GM18507 (cell line): Measurements from ENCODE around the gene C16orf89.
A peak's percentile ranks its signal among the peaks of the same experiment; 100 is the strongest.
"Not testable (repeated sequence)": the region's sequence is repeated elsewhere in the genome, so short reads cannot be mapped to it uniquely, and the experiment has no call there.

Experiments
- DNase-seq: peaks from one replicate; pipeline ENCODE4 v3.0.0; 2011; ENCODE audit warnings: low read depth; ENCODE audit not compliant: insufficient read length; ENCODE audit errors: extremely low spot score
- FAIRE-seq: peaks from 2 replicates; lab custom pipeline; 2011; peaks lifted over from hg19 to GRCh38; lab: Jason Lieb, UNC

C16orf89 gene

DNA sequence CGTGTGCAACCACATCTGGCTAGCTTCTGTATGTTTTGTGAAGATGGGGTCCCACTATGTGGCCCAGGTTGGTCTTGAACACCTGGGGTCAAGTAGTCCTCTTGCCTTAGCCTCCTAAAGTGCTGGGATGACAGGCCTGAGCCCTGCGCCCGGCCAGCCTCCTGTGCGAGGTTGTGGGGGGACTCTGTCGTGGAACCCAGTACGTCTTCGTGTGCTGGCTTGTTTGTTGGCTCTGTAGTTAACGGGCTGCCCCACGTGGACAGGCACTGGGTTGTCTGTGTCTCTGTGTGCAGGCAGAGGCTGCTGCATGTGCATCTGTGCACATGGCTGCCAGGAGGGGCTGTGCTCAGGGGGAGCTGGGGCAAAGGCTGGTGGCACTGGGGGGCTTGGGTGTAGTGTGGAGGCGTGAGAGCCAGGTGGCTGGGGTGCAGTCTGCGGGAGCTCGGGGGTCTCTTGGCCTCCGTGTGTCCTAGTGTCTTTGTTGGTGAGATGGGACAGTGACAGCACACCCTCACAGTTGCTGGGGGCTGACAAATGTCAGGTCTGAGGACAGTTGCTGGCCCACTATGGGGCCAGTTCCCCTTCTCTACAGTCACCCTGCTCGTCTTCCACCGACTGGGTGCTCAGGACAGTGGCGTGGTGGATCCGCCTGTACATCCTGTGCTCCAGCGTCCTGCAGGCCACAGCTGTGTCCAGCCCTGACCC is 22.5 kb upstream of the C16orf89 start:
- FAIRE-seq = not testable (repeated sequence)

DNA sequence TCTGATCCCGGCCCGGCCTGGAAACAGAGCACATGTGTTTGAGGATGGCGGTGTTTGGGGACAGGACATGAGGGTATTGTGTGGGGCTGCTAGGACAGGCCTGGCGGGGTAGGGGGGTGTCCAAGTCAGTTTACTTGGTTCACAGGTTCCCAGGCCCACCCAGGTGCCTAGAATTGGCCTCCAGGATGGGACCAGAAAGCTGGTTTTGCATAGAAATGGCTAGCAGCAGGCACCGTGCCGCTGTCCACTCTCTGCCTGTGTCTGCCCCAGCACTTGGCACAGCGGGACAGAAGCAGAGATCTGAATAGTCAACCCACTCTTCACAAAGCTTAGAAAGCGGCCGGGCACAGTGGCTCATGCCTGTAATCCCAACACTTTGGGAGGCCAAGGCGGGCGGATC is 20.0 kb upstream of the C16orf89 start:
- not testable (repeated sequence) for DNase-seq, FAIRE-seq

More for the DNA sequence above, 22.5 kb upstream of the C16orf89 start:
- DNase-seq = not testable (repeated sequence)

DNA sequence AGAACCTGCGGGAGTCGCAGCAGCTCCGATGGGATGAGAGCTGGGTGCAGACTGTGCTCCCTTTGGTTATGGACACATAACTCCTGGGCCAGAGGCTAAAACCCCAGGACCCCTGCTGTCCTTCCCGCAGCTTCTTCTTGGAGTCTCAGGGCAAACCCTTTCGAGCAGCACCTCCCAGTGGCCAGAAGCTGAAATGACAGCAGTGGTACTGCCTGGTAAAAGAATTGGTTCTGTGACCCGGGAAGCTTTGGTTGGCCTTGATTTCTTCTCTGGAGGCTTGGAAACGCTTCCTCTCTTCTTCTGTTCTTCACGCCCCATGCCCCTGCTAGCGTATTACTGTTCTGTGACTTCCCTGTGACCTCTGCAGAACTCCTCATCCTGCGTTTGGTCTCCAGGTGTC is 19.0 kb upstream of the C16orf89 start:
- not testable (repeated sequence) for FAIRE-seq, DNase-seq

DNA sequence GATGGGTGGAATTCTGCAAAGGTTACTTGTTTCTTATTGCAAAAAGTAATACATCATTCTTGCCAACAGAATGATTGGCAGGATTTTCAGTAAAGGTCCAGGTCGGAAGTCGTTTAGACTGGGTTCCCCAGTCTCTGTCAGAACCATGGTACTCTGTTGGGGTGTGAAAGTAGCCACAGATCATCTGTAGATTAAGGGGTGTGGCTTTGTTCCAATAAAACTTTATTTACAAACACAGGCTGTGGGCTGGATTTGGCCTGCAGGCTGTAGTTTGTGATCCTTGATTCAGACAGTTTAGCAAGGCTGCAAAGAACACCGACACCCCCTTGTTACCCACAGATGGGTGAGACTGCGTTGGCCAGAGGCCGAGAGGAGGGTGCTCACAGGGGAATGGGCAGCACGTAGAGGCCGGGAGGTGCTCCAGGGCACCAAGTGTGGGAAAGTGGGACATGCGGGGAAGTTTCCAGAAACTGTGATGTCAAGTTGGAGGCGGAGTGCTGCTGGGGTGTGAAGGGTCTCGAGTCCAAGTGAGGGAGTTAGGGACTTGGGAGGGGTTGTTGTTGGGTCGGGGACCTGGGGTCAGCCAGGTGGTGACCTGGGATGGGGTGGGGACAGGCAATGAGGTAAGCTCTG is 18.5 kb upstream of the C16orf89 start:
- FAIRE-seq, DNase-seq: not testable (repeated sequence)

DNA sequence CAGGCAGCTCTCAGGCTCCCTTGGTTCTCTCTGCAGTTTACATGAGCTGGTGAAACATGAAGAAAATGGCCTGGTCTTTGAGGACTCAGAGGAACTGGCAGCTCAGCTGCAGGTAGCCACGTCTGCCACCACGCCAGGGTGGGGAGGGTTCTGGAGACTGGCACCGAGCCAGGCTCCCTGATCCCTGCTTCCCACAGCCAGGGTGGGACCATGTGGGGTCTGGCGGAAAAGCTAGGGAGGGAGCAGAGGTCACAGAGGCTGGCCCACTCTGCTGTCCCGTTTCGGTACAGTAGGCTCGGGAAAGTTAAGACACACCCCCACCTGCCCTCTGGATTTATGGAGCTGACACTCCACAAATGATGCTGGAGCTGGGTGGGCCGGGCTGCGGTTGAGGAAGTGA is 17.9 kb upstream of the C16orf89 start:
- FAIRE-seq, DNase-seq: not testable (repeated sequence)

DNA sequence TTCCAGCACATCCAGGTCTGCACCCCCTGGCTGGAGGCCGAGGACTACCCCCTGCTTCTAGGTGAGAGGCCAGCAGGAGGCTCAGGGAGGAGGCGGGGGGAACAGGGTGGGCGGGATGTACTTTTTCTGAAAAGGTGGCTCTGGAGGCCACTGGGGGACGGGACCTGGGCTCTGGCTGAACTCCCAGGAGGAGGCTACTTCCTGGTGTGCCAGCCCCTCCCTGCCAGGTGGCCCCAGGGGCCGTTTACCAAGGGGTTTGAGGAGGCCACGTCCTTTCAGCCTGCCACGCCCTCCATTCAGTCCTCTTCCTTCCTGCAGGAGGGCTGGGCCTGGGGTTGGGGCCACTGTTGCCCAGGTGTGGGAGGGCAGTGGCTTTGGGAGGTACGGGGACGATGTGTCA is 15.2 kb upstream of the C16orf89 start:
- not testable (repeated sequence) for FAIRE-seq

DNA sequence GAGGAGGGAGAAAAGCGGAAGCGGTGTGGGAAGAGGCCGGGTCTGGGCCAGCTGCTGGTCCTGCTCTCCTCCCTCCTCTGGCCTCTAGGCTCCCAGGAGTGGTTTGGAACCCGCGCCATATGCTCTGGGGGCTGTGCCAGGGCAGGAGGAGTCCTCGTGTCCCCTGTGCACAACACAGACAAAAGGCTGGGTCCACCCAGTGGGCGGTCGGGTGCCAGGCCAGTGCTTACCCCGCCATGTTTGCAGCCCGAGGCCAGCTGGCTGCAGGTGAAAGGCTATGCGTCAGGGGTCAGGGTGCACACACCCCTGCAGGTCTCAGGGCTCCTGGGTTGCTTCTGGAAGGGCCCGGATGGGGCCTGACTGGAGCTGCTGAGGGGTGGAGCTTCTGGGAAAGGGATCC is 14.7 kb upstream of the C16orf89 start:
- not testable (repeated sequence) for DNase-seq, FAIRE-seq

More for the DNA sequence above, 15.2 kb upstream of the C16orf89 start:
- DNase-seq = not testable (repeated sequence)

DNA sequence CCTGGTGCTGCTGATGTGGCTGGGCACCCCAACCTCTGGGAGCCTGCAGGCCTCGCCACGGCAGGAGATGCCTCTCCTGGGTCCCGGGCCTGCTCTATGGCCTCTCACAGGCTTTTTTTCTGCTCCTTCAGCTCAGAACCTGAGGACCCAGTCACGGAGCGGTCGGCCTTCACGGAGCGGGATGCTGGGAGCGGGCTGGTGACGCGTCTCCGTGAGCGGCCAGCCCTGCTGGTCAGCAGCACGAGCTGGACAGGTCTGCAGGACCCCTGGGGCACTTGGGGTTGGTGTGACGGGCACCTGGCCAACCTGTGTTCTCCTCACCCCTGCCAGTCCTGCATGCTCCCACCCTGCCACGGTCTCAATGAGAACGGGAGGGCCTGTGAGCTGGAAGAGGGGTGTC is 12.9 kb upstream of the C16orf89 start:
- DNase-seq = no peak
- FAIRE-seq = no peak

DNA sequence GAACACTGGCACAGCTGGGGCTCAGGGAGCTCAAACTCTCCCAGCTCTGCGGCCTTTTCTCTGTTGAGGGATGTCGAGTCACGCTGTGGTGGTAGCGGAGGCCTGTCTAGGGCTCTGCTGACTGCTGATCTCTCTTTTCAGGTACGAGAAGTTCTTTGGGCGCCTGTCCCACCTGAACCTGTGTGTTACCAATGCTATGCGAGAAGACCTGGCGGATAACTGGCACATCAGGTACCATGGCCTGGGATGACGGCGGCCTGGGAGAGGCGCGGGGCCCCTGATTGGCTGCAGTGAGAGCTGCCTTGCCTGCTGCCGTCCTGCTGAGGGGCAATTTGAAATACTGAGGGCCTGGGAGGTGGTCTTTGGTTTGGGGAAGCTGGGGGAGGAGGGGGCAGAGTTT is 11.5 kb upstream of the C16orf89 start:
- FAIRE-seq = no peak

DNA sequence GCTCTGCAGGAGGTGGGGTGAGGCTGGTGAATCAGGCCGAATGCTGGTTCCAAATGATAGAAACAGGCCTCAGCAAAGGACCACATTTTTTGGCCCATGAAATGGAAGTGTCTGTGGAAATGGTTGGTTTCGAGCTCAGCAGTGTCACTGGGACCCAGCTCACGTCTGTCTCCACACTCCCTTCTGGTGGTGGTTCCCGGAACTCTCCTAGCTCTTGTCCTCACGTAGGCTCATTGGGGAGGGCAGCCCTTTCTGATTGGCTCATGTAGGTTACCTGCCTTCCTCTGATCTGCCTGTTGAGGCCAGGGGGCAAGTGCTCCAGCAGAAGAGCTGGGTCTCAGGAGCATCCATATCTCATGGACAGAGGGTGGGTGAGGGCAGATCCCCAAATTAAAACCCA is 9.9 kb upstream of the C16orf89 start:
- FAIRE-seq (no peak), DNase-seq (no peak)

More for the DNA sequence above, 11.5 kb upstream of the C16orf89 start:
- no peak for DNase-seq

DNA sequence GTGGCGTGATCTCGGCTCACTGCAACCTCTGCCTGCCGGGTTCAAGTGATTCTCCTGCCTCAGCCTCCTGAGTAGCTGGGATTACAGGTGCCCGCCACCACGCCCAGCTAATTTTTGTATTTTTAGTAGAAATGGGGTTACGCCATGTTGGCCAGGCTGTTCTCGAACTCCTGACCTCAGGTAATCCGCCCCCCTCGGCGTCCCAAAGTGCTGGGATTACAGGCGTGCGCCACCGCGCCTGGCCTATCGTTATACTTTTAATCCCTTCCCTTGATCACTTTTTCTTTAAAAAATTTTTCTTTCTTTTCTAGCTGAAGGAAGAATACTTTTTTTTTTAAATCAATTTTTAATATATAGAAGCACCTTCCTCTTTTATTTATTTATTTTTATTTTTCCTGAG is 8.0 kb upstream of the C16orf89 start:
- not testable (repeated sequence) for DNase-seq, FAIRE-seq

DNA sequence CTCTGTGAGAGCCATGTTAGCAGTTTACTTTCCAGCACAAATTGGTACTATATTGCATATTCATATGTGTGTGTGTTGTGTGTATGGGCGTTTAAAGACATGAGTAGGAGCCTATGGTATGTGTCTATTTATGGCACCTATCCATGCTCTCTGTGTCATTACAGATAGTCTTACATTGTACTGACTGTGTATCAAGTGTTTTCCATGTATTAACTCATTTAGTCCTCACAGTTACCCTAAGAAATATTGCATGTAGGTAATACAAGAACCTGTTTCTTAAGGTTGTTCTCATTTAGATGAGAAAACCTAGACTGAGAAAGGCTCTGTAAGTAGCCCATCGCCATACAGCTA is 7.5 kb upstream of the C16orf89 start:
- FAIRE-seq (no peak), DNase-seq (no peak)

DNA sequence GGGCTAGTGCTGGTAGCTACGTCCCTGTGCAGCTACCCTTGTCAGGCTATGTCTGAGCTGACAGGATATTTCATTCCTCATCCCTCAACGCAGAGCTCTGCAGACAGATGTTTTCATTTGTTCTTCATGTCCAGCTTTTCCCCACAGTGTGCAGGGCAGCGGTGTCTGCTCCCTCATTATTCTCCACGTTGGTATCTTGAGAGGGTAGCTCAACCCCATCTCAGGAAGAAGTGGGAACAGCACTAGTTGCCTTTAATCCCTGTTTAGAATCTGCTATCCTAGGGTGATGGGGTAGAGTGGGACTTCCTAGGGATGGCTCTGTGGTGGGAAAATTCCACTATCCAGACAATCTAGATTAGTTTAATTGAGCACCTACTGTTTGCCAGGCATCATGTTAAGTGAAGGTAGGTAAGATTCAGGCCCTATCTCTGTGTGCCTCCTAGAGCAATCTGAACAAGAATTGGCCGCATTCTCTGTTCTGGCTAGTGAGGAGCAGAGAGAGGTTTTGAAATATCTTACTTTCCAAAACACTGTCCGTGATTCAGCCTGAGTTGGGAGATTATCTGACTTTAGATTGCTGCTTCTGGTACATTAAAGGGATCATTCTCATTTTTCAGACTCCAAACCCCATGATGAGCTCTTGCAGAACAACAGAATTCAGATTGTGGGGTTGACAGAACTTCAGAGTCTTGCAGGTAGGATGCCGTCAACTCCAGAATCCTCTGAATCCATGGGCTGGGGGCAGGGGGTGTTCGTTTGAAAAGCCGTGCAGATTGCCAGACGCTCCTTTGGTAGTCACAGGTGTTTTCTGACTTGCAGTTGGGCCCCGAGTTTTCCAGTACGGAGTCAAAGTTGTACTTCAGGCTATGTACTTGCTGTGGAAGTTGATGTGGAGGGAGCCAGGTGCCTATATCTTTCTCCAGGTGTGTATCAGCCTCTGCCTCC is 6.8 kb upstream of the C16orf89 start:
- no peak for DNase-seq
- no peak for FAIRE-seq

DNA sequence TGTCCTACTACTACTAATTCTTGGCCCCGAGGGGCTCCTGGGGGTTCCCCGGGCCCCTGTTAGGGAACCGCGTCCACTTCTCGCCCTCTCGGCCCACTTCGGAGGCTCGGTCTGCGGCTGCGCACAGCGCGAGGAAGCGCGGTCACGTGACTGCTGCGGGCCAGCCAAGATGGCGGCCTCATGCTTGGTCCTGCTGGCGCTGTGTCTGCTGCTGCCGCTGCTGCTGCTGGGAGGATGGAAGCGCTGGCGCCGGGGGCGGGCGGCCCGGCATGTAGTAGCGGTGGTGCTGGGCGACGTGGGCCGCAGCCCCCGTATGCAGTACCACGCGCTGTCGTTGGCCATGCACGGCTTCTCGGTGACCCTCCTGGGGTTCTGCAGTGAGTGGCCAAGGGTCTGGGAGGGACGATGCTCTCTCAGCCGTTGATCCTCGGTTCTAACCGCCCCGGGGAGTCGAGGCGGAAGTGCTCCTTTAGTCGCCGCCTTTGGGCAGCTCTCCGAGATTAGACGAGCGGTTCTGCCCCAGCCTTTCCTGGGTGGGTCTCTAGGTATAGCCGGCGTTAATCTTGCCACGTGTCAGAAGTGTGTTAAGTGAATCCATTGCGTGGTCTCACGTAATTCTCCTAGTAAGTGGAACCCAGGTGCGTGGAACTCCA is 6.1 kb upstream of the C16orf89 start, which contains the start of gene ALG1:
Gene ALG1, plus strand, starts transcription at position 163 of the 653 bp plus-strand sequence. Its CDS starts 7 bp downstream, at position 170.
- DNase-seq (peak; percentile 96), FAIRE-seq (peak; percentile 88)

DNA sequence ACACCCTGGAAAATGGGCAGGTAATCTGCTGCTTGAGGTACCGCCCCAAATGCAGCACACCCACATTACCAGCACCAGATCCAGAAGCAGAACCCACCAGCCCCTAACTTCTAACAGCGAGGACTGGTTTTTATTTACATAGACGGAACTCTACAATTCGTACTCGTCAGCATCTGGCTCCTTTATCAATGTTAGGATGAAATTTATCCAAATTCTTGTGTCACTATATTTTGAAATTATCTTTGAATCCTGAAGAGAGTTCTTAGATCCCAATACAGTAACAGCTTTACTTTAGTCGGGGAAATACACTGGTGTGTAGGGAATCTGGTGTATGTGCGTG is 5.6 kb upstream of the C16orf89 start:
- no peak for DNase-seq
- FAIRE-seq = no peak

DNA sequence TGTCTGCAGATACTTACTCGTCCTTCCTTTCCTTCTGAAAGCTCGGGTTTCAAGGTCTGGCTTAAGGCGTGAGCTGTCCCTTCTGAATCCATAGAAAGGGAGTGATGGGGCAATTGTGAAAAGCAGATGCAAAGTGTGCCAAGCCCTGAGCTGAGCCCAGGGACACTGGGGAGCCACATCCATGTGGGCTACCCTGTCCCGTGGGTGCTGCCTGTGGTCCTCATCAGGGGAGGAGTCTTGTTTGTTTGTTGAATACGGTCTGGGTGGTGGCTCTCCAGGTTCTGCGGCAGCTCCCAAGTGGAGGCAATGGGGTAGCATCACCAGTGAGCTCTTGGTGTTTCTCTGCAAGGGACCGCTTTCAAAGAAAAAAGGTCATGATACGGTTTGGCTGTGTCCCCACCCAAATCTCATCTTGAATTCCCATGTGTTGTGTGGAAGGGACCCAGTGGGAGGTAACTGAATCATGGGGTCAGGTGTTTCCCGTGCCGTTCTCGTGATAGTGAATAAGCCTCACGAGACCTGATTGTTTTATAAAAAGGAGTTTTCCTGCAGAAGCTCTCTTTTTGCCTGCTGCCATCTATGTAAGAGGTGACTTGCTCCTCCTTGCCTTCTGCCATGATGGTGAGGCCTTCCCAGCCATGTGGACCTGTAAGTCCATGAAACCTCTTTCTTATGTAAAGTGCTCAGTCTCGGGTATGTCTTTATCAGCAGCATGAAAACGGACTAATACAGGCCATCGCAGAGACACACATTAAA is 4.9 kb upstream of the C16orf89 start:
- DNase-seq = no peak
- FAIRE-seq = no peak

DNA sequence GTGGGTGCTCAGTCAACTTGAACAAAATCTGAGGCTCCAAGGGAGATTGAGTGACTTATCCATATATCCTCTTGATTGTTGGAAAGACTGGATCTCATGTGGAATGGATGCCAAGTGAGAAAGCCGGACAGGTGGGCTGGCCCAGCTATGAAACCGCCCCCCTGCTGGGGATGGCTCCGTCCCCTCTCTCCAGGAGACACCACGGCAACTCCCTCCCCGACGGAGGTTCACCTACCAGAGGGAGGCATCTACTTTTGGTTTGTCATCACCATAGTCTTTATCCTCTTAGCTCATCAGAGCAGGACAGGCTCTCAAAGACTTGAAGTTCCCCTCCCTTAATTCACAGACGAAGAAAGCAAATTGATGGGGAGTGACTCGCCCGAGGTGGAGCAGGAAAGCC is 4.1 kb upstream of the C16orf89 start:
- DNase-seq (no peak), FAIRE-seq (no peak)

DNA sequence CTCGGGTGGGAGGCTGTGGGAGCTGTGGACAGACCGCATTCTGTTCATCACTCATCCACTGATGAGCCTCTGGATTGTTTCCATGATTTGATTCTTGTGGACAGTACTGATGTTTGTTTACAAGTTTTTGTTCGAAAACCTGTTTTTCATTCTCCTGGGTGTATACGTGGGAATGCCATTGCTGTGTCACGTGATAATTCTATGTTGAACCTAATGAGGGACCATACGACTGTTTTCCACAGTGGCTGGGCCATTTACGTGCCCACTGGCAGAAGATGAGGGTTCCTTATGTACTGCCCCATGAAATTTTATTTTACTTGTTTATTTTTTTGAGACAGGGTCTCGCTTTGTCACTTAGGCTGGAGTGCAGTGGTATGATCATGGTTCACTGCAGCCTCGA is 3.3 kb upstream of the C16orf89 start:
- no peak for FAIRE-seq
- DNase-seq = no peak

DNA sequence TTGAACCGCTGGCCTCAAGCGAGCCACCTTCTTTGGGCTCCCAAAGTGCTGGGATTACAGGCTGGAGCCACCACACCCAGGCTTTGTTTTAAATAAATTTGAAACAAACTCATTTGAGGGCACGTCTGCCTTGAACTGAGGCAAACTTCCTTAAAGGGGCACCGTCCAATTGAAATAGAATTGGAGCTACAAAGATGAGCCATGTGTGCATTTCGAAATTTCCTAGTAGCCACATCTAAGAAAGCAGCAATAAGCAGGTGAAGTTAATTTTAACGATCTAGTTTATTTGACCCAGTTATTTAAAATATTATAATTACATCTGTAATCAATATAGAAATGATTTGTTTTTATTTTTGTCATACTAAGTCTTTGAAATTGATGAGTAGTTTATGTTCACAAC is 755 bp upstream of the C16orf89 start:
- DNase-seq = no peak
- no peak for FAIRE-seq
